ENCODE data around the gene DCTPP1.

- TF ChIP-seq CTCF (conservative IDR thresholded peaks at IDR 0.05; ENCODE audit: low read depth, low read length) (no peak), EZH2 (IDR thresholded peaks at IDR 0.05; ENCODE audit: borderline replicate concordance, low read depth, low read length, poor library complexity, severe bottlenecking) (no peak)
These were observed 9.0 kb upstream of the DCTPP1 start for GRCh38 chr16:30438835-30439234.
